GM12801 (cell line): ENCODE results near the gene B4GALT3.

Experiments
- CTCF ChIP-seq: IDR thresholded peaks from one replicate; pipeline ENCODE4 v1.5.1; 2011; ENCODE audit warnings: control low read depth; ENCODE audit not compliant: insufficient read length; ENCODE audit errors: extremely low read depth

B4GALT3 gene

GRCh38 chr1:161196521-161197451 lies 19.5 kb upstream of the B4GALT3 start:
- TF ChIP-seq CTCF: no peak

DNA sequence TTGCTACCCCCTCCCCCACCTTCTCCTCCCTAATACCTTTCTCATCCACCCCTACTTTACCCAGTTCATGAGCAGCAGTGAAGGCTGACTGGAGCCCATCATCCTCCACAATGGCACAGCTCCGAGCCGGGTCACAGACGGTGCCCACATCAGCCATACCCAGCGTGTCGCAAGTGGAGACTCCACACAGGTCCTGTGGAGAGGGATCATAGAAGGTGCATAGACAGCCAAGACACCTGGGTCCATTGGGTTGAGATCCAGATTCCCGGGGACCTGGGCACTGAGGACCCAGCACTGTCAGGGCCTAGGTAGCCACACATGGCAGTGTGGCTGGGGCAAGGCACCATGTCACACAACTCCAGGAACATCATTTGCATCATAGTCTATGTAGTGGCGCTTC lies 18.8 kb upstream of the B4GALT3 start:
- TF ChIP-seq CTCF: no peak

GRCh38 chr1:161195171-161195570 lies 17.9 kb upstream of the B4GALT3 start:
- TF ChIP-seq CTCF: no peak

- TF ChIP-seq CTCF: no peak
Measured at GRCh38 chr1:161193561-161194235, 16.4 kb upstream of the B4GALT3 start.

DNA sequence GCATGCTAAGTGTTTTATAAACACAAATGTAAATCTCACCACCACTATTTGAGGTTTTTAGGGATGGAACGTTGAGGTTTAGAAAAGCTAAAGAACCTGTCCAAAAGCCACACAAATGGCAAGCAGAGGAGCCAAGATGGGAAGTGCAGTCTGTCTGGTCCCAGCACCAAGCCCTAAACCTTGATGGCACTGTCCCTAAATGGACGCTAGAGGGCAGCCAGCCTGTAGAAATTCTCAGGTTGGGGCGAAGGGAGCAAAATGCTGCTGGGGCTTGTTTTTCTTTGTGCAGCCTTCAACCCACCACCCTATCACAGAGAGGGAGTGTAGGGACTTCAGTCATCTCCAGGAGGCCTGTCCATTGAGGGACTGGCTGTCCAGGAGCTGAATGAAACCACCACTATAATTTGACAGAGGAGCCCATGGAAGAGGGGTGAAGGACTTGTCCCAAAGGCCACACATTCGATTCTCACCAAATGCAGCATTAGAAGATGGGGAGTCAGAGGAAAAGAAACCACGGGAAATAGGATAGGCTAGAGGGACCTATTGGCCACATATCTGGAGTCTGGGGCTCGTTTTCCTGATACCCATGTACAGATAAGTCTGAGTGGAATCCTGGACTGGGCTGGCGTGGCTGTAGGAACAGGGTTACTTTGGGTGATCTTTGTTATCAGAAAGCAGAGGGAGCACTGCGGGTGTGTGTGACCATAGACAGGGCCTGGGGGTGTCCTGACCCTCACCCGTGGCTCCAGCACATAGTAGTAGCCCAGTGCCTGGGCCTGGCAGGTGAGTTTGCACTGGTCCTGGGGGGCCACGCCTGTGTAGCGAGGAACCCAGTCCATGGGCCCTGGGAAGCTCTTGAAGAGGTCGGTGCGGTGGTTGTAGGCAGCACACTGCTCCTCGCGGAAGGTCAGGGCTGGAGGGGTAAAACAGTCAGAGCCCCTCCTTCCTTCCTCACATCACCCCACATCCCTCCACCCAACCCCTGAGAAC lies 15.5 kb upstream of the B4GALT3 start:
- TF ChIP-seq CTCF: no peak

- no peak for TF ChIP-seq CTCF
Measured at GRCh38 chr1:161191971-161192370, 14.7 kb upstream of the B4GALT3 start.
